CD4-positive, alpha-beta T cell (primary cell): ENCODE measurements around the gene ARL6IP6. TPM values are rescaled to one million over a fixed set of nuclear protein-coding genes. Genes with fewer than 3 reads are reported as not detected.

Experiments
- ATAC-seq: fragments of 200-7000 bp; cut with Tn5 transposase; one replicate; pipeline ENCODE4 v1.10.0; 2022; ENCODE audit warnings: mild to moderate bottlenecking; ENCODE audit not compliant: poor library complexity
- CTCF ChIA-PET: fragments of 350-600 bp; sonication (Branson Sonifier 250); formaldehyde crosslinking; loops from one replicate; lab custom pipeline; 2021; ENCODE audit warnings: antibody characterized with exemption, inconsistent platforms; lab: Charles Lee
- POLR2A ChIA-PET: fragments of 350-600 bp; sonication (Branson Sonifier 250); formaldehyde crosslinking; loops from one replicate; lab custom pipeline; 2021; ENCODE audit warnings: antibody characterized with exemption, inconsistent platforms; lab: Charles Lee
- DNase-seq, 14 experiments: peaks; one replicate each; pipeline ENCODE4 v3.0.0-alpha.2; 2013 to 2020; ENCODE audit warnings: mixed read lengths in 2 of 14
- H3K27ac ChIP-seq, 2 donors: one replicate each; pipeline versions ENCODE4 v1.5.1 to v1.7.0; 2013; ENCODE audit warnings: low read length in 2 of 2, low read depth in 1 of 2, mild to moderate bottlenecking in 1 of 2
- H3K27me3 ChIP-seq, 2 experiments: 1 replicate in 1 of 2; 2 replicates in 1 of 2; pipeline versions ENCODE4 v1.6.1 to v1.7.0; 2013; ENCODE audit warnings: low read length in 2 of 2, control low read depth in 1 of 2, mild to moderate bottlenecking in 1 of 2, moderate library complexity in 1 of 2; ENCODE audit not compliant: insufficient read depth in 2 of 2, control insufficient read depth in 1 of 2
- H3K36me3 ChIP-seq: one replicate; pipeline ENCODE4 v1.6.1; 2013; ENCODE audit warnings: low read length, control low read depth; ENCODE audit not compliant: insufficient read depth
- H3K4me1 ChIP-seq: one replicate; pipeline ENCODE4 v1.6.1; 2013; ENCODE audit warnings: low read length, control low read depth; ENCODE audit not compliant: insufficient read depth
- H3K4me3 ChIP-seq: one replicate; pipeline ENCODE4 v1.5.1; 2013; ENCODE audit warnings: mild to moderate bottlenecking, low read length, moderate library complexity
- H3K9me3 ChIP-seq, 2 experiments: 1 replicate in 1 of 2; 2 replicates in 1 of 2; pipeline versions ENCODE4 v1.6.1 to v1.7.0; 2013; ENCODE audit warnings: low read length in 2 of 2, mild to moderate bottlenecking in 2 of 2, control low read depth in 1 of 2, moderate library complexity in 1 of 2; ENCODE audit not compliant: control insufficient read depth in 1 of 2, insufficient read depth in 1 of 2
- H3K27ac Mint-ChIP-seq: one replicate; pipeline ENCODE4 v1.8.0; 2020; ENCODE audit warnings: mixed read lengths
- H3K27me3 Mint-ChIP-seq: one replicate; pipeline ENCODE4 v1.8.0; 2021; ENCODE audit warnings: mixed read lengths
- H3K36me3 Mint-ChIP-seq: one replicate; pipeline ENCODE4 v1.8.0; 2021; ENCODE audit warnings: low read depth, mixed read lengths
- H3K4me1 Mint-ChIP-seq: one replicate; pipeline ENCODE4 v1.8.0; 2021; ENCODE audit warnings: low read depth, mixed read lengths
- H3K4me3 Mint-ChIP-seq: one replicate; pipeline ENCODE4 v1.8.0; 2020; ENCODE audit warnings: mild to moderate bottlenecking, mixed read lengths
- H3K9me3 Mint-ChIP-seq: one replicate; pipeline ENCODE4 v1.8.0; 2020; ENCODE audit warnings: mixed read lengths
- intact Hi-C, 2 experiments: fragments of 100-400 bp; cut with DNase I in 1 of 2; cut with micrococcal nuclease in 1 of 2; formaldehyde crosslinking; loops; one replicate each; pipeline versions ENCODE4 v1.15.1 to v1.9.0; 2023 to 2025; cut with DNase I, micrococcal nuclease
- total RNA-seq, 174 experiments: library from RNA in 2 of 174; stranded (reverse) in 2 of 174; gene quantifications; one replicate each; pipeline ENCODE4 v1.2.3 and lab custom pipeline; 2021 to 2026
- TF ChIP-seq, protein P1 (sequence below): fragments of 200-600 bp; IDR thresholded peaks from one replicate; pipeline ENCODE4 v1.8.0; 2022; ENCODE audit warnings: antibody characterized with exemption, mild to moderate bottlenecking

The ARL6IP6 gene
- total RNA-seq, 2 experiments from 2014 or later: 6.3 to 6.7 TPM

- POLR2A ChIA-PET: no interaction called here
- no peaks in the 10 kb centered on the region for H3K4me1 ChIP-seq
- no peaks in the 10 kb centered on the region for H3K27me3 ChIP-seq
- H3K27me3 Mint-ChIP-seq: no peaks in the 10 kb centered on the region
- no peak overlapping the region for H3K4me3 Mint-ChIP-seq
- H3K36me3 Mint-ChIP-seq: peaks cover 91% of the 10 kb centered on the region
- no peak overlapping the region for H3K4me3 ChIP-seq
- H3K9me3 ChIP-seq: no peaks in the 10 kb centered on the region
- ATAC-seq (no peak), DNase-seq (no peak)
- TF ChIP-seq, protein P1, sequence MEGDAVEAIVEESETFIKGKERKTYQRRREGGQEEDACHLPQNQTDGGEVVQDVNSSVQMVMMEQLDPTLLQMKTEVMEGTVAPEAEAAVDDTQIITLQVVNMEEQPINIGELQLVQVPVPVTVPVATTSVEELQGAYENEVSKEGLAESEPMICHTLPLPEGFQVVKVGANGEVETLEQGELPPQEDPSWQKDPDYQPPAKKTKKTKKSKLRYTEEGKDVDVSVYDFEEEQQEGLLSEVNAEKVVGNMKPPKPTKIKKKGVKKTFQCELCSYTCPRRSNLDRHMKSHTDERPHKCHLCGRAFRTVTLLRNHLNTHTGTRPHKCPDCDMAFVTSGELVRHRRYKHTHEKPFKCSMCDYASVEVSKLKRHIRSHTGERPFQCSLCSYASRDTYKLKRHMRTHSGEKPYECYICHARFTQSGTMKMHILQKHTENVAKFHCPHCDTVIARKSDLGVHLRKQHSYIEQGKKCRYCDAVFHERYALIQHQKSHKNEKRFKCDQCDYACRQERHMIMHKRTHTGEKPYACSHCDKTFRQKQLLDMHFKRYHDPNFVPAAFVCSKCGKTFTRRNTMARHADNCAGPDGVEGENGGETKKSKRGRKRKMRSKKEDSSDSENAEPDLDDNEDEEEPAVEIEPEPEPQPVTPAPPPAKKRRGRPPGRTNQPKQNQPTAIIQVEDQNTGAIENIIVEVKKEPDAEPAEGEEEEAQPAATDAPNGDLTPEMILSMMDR: no peak
- H3K27ac Mint-ChIP-seq: no peak overlapping the region
- peaks cover 73% of the 10 kb centered on the region for H3K36me3 ChIP-seq
- no peaks in the 10 kb centered on the region for H3K9me3 Mint-ChIP-seq
- CTCF ChIA-PET: no interaction called here
- intact Hi-C loops: no loop called here
- H3K27ac ChIP-seq: no peak overlapping the region
- peaks cover 17% of the 10 kb centered on the region for H3K4me1 Mint-ChIP-seq
Measured at GRCh38 chr2:152678808-152679207, 39.6 kb upstream of the ARL6IP6 start.

GRCh38 chr2:152682663-152683062 is 35.8 kb upstream of the ARL6IP6 start:
- Mint-ChIP-seq H3K4me1 (peaks cover 46% of the 10 kb centered on the region), H3K36me3 (peaks cover 83% of the 10 kb centered on the region), H3K27ac (no peak overlapping the region), H3K9me3 (no peaks in the 10 kb centered on the region), H3K27me3 (no peaks in the 10 kb centered on the region), H3K4me3 (no peak overlapping the region)
- no peak for ATAC-seq
- CTCF ChIA-PET: no interaction called here
- H3K4me3 ChIP-seq: no peak overlapping the region
- POLR2A ChIA-PET: interaction anchor here (0.6 to 0.8 kb wide), 3 partner anchors 11 to 84 kb away, joined by 3 to 6 read pairs (median 3); partner anchors contain the start of gene PRPF40A
- no peaks in the 10 kb centered on the region for H3K27me3 ChIP-seq
- no peaks in the 10 kb centered on the region for H3K9me3 ChIP-seq
- no peak for DNase-seq
- intact Hi-C loops: no loop called here
- no peaks in the 10 kb centered on the region for H3K4me1 ChIP-seq
- peaks cover 45% of the 10 kb centered on the region for H3K36me3 ChIP-seq
- H3K27ac ChIP-seq: no peak overlapping the region
- TF ChIP-seq, protein P1: no peak

- Mint-ChIP-seq H3K9me3 (no peaks in the 10 kb centered on the region), H3K36me3 (peaks cover 82% of the 10 kb centered on the region), H3K27me3 (no peaks in the 10 kb centered on the region), H3K4me3 (no peak overlapping the region), H3K4me1 (peaks cover 46% of the 10 kb centered on the region), H3K27ac (no peak overlapping the region)
- ATAC-seq (no peak), DNase-seq (no peak)
- intact Hi-C loops: no loop called here
- Histone ChIP-seq H3K4me1 (no peaks in the 10 kb centered on the region), H3K36me3 (peaks cover 38% of the 10 kb centered on the region), H3K9me3 (no peaks in the 10 kb centered on the region), H3K27ac (no peak overlapping the region), H3K27me3 (no peaks in the 10 kb centered on the region), H3K4me3 (no peak overlapping the region)
- TF ChIP-seq, protein P1: no peak
- ChIA-PET CTCF (no interaction called here), POLR2A (no interaction called here)
Measured at GRCh38 chr2:152683400-152683799, 35.0 kb upstream of the ARL6IP6 start.
